ENCODE results near the gene LRCOL1. TPM values are rescaled to one million over a fixed set of nuclear protein-coding genes. Genes with fewer than 3 reads are reported as not detected.

LRCOL1 gene
- total and polyA plus RNA-seq, 10 of the 15 experiments (the other 5 are each of a cell fraction or from before 2014, with no cell fraction given) = not detected

DNA sequence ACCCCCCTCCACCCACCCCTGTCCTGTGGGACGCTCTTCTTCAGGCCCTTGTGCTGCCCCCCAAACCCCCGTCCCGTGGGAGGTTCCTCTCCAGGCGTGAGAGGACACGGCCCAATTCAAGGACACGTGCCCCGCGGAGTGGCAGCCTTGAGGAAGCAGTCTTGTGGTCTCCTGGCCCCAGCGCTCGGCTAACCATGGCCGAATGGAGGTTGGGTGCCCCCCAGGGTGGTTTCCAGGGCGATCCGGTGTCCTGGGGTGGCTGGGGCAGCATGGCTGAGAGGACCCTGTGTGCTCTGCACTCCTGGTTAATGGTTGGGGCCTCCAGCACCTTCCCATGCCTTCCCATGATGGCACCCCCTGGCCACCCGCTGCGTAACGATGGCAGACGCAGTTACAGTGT lies 53.6 kb downstream of the LRCOL1 start:
- ChIA-PET RAD21 (ENCODE audit: unreplicated experiment) (no interaction called here), SMC1A (ENCODE audit: uncharacterized antibody, unreplicated experiment) (no interaction called here)
- TF ChIP-seq, protein P1, sequence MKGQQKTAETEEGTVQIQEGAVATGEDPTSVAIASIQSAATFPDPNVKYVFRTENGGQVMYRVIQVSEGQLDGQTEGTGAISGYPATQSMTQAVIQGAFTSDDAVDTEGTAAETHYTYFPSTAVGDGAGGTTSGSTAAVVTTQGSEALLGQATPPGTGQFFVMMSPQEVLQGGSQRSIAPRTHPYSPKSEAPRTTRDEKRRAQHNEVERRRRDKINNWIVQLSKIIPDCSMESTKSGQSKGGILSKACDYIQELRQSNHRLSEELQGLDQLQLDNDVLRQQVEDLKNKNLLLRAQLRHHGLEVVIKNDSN (IDR thresholded peaks at IDR 0.05; ENCODE audit: borderline replicate concordance, extremely low read length, insufficient read depth, low read depth, low read length) = no peak
- TF ChIP-seq, protein P2, sequence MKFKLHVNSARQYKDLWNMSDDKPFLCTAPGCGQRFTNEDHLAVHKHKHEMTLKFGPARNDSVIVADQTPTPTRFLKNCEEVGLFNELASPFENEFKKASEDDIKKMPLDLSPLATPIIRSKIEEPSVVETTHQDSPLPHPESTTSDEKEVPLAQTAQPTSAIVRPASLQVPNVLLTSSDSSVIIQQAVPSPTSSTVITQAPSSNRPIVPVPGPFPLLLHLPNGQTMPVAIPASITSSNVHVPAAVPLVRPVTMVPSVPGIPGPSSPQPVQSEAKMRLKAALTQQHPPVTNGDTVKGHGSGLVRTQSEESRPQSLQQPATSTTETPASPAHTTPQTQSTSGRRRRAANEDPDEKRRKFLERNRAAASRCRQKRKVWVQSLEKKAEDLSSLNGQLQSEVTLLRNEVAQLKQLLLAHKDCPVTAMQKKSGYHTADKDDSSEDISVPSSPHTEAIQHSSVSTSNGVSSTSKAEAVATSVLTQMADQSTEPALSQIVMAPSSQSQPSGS (IDR thresholded peaks at IDR 0.05; ENCODE audit: low read length) = no peak
- TF ChIP-seq IKZF2 (IDR thresholded peaks at IDR 0.05) (no peak), RCOR1 (conservative IDR thresholded peaks at IDR 0.05; ENCODE audit: low read depth, low read length) (no peak), CHD1 (IDR thresholded peaks at IDR 0.05; ENCODE audit: low read depth, low read length) (no peak), YY1 (IDR thresholded peaks at IDR 0.05; ENCODE audit: low read depth, low read length) (no peak), ZBED1 (IDR thresholded peaks at IDR 0.05; ENCODE audit: borderline replicate concordance) (no peak), WRNIP1 (IDR thresholded peaks at IDR 0.05; ENCODE audit: borderline replicate concordance, low read depth, low read length) (no peak), BCLAF1 (IDR thresholded peaks at IDR 0.05) (no peak), RBBP5 (conservative IDR thresholded peaks at IDR 0.05) (no peak), NBN (IDR thresholded peaks at IDR 0.05) (no peak), ZNF207 (IDR thresholded peaks at IDR 0.05; ENCODE audit: borderline replicate concordance) (no peak)
- TF ChIP-seq, protein P3, sequence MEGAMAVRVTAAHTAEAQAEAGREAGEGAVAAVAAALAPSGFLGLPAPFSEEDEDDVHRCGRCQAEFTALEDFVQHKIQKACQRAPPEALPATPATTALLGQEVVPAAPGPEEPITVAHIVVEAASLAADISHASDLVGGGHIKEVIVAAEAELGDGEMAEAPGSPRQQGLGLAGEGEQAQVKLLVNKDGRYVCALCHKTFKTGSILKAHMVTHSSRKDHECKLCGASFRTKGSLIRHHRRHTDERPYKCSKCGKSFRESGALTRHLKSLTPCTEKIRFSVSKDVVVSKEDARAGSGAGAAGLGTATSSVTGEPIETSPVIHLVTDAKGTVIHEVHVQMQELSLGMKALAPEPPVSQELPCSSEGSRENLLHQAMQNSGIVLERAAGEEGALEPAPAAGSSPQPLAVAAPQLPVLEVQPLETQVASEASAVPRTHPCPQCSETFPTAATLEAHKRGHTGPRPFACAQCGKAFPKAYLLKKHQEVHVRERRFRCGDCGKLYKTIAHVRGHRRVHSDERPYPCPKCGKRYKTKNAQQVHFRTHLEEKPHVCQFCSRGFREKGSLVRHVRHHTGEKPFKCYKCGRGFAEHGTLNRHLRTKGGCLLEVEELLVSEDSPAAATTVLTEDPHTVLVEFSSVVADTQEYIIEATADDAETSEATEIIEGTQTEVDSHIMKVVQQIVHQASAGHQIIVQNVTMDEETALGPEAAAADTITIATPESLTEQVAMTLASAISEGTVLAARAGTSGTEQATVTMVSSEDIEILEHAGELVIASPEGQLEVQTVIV (IDR thresholded peaks at IDR 0.05; ENCODE audit: borderline replicate concordance, partially characterized antibody) = no peak

More for the DNA sequence above, 53.6 kb downstream of the LRCOL1 start:
- Histone ChIP-seq H4K20me1 (ENCODE audit: control insufficient read depth, insufficient read depth) (no peaks in the 10 kb centered on the region), H3K36me3 (ENCODE audit: control insufficient read depth in 2 of 2, insufficient read depth in 2 of 2, low read length in 1 of 2) (no peaks in the 10 kb centered on the region), H3K9ac (ENCODE audit: control insufficient read depth, insufficient read depth, low read length) (no peak overlapping the region), H3K9me3 (replicated peaks; ENCODE audit: control insufficient read depth, insufficient read depth, low read length) (no peaks in the 10 kb centered on the region), H3K4me2 (ENCODE audit: control insufficient read depth, insufficient read depth) (no peak overlapping the region), H3K27ac (ENCODE audit: control insufficient read depth, insufficient read depth) (no peak overlapping the region), H3K79me2 (ENCODE audit: control insufficient read depth, insufficient read depth, low read length) (no peaks in the 10 kb centered on the region), H3K4me3 (no peak overlapping the region), H3K27me3 (replicated peaks in 1 of 2; ENCODE audit: control insufficient read depth in 2 of 2, insufficient read depth in 2 of 2, low read length in 1 of 2) (no peaks in the 10 kb centered on the region; a peak in 1 of 4 replicates), H2AFZ (ENCODE audit: control insufficient read depth, low read depth, low read length) (no peak overlapping the region), H3K4me1 (ENCODE audit: control insufficient read depth, insufficient read depth, low read length) (peaks cover 6% of the 10 kb centered on the region; the same call in 1 of the 2 replicates)
- in situ Hi-C loops (cut with MboI) = loop anchor here (5.0 kb wide), 1 partner anchor 140 kb away; no protein-coding TSS in a partner anchor
- ATAC-seq (no peak), FAIRE-seq (no peak), DNase-seq (ENCODE audit: low read depth, low spot score) (no peak)
- intact Hi-C loops (cut with micrococcal nuclease; ENCODE audit: unreplicated experiment) = no loop called here
- BruUV-seq (replicated peaks) = no TSS peak
- POLR2A ChIA-PET = no interaction called here
- 45% methylated on average over 15 of the region's 17 CpGs for WGBS (ENCODE audit: insufficient coverage, insufficient replicate concordance, low lambda C conversion rate, missing lambda C conversion rate)
- CTCF ChIA-PET = interaction anchor here (1.6 kb wide), 1 partner anchor 142 kb away, joined by 5 read pairs; no protein-coding TSS in a partner anchor
